Neural cell (in vitro differentiated cells): Measurements from ENCODE around the gene PLEKHA4.

Experiments
- EP300 ChIP-seq: fragments of 450-650 bp; conservative IDR thresholded peaks from 2 replicates; pipeline ENCODE4 v1.6.1; 2014; ENCODE audit warnings: antibody characterized with exemption, mild to moderate bottlenecking, moderate library complexity; ENCODE audit not compliant: poor library complexity, severe bottlenecking
- EZH2 ChIP-seq: fragments of 200-600, 300-800 bp; shearing (Covaris generic), sonication (generic); IDR thresholded peaks from 2 replicates; pipeline ENCODE4 v1.6.1; 2014; ENCODE audit warnings: antibody characterized with exemption, low read length, borderline replicate concordance, mild to moderate bottlenecking; ENCODE audit not compliant: insufficient read depth, poor library complexity, severe bottlenecking
- MXI1 ChIP-seq: fragments of 450-650 bp; conservative IDR thresholded peaks from 2 replicates; pipeline ENCODE4 v1.6.1; 2014; ENCODE audit warnings: antibody characterized with exemption, mild to moderate bottlenecking; ENCODE audit not compliant: poor library complexity, severe bottlenecking
- POLR2AphosphoS5 ChIP-seq: IDR thresholded peaks from 2 replicates; pipeline ENCODE4 v1.6.1; 2012
- RAD21 ChIP-seq: fragments of 450-650 bp; conservative IDR thresholded peaks from 2 replicates; pipeline ENCODE4 v1.6.1; 2014; ENCODE audit warnings: antibody characterized with exemption, mild to moderate bottlenecking, moderate library complexity
- SMC3 ChIP-seq: fragments of 450-650 bp; conservative IDR thresholded peaks from 2 replicates; pipeline ENCODE4 v1.6.1; 2014; ENCODE audit warnings: antibody characterized with exemption, mild to moderate bottlenecking, moderate library complexity; ENCODE audit not compliant: poor library complexity
- TAF1 ChIP-seq: IDR thresholded peaks from 2 replicates; pipeline ENCODE4 v1.6.1; 2012; ENCODE audit warnings: low read depth
- TF ChIP-seq, protein P1 (sequence below): fragments of 450-650 bp; IDR thresholded peaks from 2 replicates; pipeline ENCODE4 v1.5.1; 2014; ENCODE audit warnings: antibody characterized with exemption, mild to moderate bottlenecking, moderate library complexity; ENCODE audit not compliant: poor library complexity, severe bottlenecking

DNA sequence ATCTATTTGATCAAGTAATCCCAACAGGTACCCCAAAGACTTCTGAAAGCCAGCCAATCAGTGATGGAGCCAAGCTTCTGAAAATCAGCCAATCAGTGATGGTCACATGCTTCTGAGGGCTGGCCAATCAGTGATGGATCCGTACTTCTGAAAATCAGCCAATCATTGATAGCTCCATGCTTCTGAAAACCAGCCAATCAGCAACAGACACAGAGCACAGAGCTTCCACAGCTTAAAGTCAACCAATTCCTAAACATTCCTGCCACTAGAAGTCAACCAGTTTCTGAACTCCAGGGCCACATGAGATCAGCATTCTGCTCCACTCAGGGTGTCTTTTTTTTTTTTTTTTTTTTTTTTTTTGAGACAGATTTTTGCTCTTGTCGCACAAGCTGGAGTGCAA is 23.9 kb downstream of the PLEKHA4 start:
- TF ChIP-seq, protein P1, sequence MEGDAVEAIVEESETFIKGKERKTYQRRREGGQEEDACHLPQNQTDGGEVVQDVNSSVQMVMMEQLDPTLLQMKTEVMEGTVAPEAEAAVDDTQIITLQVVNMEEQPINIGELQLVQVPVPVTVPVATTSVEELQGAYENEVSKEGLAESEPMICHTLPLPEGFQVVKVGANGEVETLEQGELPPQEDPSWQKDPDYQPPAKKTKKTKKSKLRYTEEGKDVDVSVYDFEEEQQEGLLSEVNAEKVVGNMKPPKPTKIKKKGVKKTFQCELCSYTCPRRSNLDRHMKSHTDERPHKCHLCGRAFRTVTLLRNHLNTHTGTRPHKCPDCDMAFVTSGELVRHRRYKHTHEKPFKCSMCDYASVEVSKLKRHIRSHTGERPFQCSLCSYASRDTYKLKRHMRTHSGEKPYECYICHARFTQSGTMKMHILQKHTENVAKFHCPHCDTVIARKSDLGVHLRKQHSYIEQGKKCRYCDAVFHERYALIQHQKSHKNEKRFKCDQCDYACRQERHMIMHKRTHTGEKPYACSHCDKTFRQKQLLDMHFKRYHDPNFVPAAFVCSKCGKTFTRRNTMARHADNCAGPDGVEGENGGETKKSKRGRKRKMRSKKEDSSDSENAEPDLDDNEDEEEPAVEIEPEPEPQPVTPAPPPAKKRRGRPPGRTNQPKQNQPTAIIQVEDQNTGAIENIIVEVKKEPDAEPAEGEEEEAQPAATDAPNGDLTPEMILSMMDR: no peak
- TF ChIP-seq EP300: no peak
- no peak for TF ChIP-seq TAF1
- TF ChIP-seq EZH2: no peak
- TF ChIP-seq RAD21: no peak
- TF ChIP-seq SMC3: no peak
- no peak for TF ChIP-seq POLR2AphosphoS5
- TF ChIP-seq MXI1: no peak
